ENCODE data around the gene ZNF326.

The ZNF326 gene

DNA sequence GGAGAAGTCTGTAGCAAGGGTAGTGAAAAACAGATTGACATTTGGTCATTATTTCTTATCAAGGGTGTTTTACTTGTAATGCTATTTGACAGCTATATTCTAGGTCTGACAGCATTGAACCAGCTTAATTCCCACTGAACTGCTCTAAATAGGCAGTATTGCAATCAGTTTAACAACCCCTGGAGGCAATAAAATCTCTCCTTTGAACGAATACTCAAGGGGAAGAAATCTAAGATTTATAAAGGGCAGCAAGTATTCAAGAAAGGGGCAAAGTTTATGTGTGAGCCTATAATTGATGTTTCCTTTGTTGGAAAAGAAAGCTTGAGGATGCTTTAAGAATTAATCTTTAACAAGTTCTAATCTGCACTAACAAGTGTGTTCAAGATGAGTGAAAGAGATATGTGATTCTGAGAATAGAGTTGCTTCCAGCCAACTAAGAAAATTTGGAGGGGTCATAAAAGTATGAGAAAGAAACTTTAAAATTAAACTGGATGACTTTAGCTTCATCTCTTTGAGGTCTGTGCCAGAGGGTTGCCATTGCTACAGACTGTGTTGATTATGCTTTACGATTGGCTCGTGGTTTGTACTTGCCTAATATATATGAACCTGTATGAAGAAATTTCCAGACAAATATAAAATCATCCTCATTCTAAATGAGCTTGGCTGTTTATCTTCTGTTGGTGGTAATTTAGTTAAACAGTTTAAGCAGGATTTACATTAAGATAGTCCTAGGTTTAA, 72.5 kb downstream of the ZNF326 start:
- DNase-seq (ENCODE audit: low spot score), result no peak
- in situ Hi-C loops (cut with MboI; ENCODE audit: low pct_unique_long_range_greater_than_20kb, low sequenced_read_pairs, unreplicated experiment), result no loop called here
- TF ChIP-seq, protein P1, sequence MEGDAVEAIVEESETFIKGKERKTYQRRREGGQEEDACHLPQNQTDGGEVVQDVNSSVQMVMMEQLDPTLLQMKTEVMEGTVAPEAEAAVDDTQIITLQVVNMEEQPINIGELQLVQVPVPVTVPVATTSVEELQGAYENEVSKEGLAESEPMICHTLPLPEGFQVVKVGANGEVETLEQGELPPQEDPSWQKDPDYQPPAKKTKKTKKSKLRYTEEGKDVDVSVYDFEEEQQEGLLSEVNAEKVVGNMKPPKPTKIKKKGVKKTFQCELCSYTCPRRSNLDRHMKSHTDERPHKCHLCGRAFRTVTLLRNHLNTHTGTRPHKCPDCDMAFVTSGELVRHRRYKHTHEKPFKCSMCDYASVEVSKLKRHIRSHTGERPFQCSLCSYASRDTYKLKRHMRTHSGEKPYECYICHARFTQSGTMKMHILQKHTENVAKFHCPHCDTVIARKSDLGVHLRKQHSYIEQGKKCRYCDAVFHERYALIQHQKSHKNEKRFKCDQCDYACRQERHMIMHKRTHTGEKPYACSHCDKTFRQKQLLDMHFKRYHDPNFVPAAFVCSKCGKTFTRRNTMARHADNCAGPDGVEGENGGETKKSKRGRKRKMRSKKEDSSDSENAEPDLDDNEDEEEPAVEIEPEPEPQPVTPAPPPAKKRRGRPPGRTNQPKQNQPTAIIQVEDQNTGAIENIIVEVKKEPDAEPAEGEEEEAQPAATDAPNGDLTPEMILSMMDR (IDR thresholded peaks at IDR 0.05; ENCODE audit: extremely low read depth, insufficient read depth, missing control alignments), result no peak

- in situ Hi-C loops (cut with MboI; ENCODE audit: low pct_unique_long_range_greater_than_20kb, low sequenced_read_pairs, unreplicated experiment), result no loop called here
- TF ChIP-seq, protein P1 (IDR thresholded peaks at IDR 0.05; ENCODE audit: extremely low read depth, insufficient read depth, missing control alignments), result no peak
Measured at GRCh38 chr1:90068611-90069280, 73.8 kb downstream of the ZNF326 start.

GRCh38 chr1:90074137-90074536, 79.2 kb downstream of the ZNF326 start:
- in situ Hi-C loops (cut with MboI; ENCODE audit: low pct_unique_long_range_greater_than_20kb, low sequenced_read_pairs, unreplicated experiment), result no loop called here
- no peak for DNase-seq (ENCODE audit: low spot score)
- TF ChIP-seq, protein P1 (IDR thresholded peaks at IDR 0.05; ENCODE audit: extremely low read depth, insufficient read depth, missing control alignments), result no peak

More at GRCh38 chr1:90068611-90069280, 73.8 kb downstream of the ZNF326 start:
- DNase-seq (ENCODE audit: low spot score), result no peak

DNA sequence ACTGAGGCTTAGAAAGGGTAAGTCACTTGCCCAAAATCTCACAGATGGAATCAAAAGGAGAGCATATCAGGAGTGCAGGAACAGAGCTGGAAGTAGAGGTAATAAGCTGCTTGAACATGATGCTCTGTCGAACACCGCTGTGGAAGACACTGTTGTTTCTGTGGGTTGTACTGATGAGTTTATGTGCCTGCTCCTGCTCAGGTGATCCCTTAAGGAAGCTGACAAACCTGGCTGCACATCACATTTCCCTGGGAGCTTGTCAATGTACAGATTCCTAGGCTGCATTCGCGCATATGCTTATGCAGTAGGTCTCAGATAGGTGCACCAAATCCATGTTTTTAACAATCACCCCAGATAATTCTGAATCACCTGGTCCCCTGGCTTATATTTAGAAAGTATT, 79.7 kb downstream of the ZNF326 start:
- no peak for DNase-seq (ENCODE audit: low spot score)
- TF ChIP-seq, protein P1 (IDR thresholded peaks at IDR 0.05; ENCODE audit: extremely low read depth, insufficient read depth, missing control alignments), result no peak
- in situ Hi-C loops (cut with MboI; ENCODE audit: low pct_unique_long_range_greater_than_20kb, low sequenced_read_pairs, unreplicated experiment), result no loop called here

DNA sequence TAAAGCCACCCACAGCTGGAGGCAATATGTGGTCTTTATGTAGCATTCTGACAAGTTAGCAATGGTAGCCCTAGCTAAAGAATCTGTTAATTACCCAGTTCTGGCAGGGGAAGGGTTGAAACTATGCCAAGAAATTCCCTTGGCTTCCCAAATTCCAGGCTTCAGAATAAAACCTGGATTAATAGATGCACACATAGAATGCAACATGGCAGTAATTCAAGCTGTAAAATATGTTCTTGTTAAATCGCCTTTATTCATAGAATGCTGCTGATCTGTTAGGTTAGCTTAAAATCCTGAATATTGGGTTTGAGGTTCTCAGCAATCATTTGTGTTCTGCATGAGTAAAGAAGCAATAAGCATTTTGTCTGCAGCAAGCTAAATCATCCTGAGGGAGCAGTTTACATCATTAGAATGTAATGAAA, 80.1 kb downstream of the ZNF326 start:
- TF ChIP-seq, protein P1 (IDR thresholded peaks at IDR 0.05; ENCODE audit: extremely low read depth, insufficient read depth, missing control alignments), result no peak
- DNase-seq (ENCODE audit: low spot score), result no peak
- in situ Hi-C loops (cut with MboI; ENCODE audit: low pct_unique_long_range_greater_than_20kb, low sequenced_read_pairs, unreplicated experiment), result no loop called here

GRCh38 chr1:90083995-90084394, 89.1 kb downstream of the ZNF326 start:
- TF ChIP-seq, protein P1 (IDR thresholded peaks at IDR 0.05; ENCODE audit: extremely low read depth, insufficient read depth, missing control alignments), result no peak
- in situ Hi-C loops (cut with MboI; ENCODE audit: low pct_unique_long_range_greater_than_20kb, low sequenced_read_pairs, unreplicated experiment), result no loop called here
- DNase-seq (ENCODE audit: low spot score), result no peak
